Measurements from ENCODE around the gene OTOF.

OTOF gene

DNA sequence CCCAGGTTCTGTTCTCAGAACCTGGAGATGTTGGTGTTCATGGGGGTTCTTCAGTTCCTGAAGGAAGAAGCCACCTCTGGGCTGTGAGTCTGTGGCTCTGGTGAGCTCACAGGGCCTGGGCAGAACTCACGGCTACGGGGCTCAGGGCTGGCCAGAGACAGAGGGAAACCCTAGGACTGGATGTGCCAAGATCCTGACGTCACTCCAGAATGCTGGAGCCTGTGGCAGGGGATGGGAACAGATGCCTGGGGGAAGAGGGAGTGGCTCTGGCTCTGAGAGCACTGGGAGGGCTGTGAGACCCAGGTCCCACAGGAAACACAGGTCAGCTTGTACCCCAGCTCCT is at the start of gene OTOF:
TSS of gene OTOF (minus strand) at position 214 of the 343 bp plus-strand sequence.
- DNase-seq = no peak

DNA sequence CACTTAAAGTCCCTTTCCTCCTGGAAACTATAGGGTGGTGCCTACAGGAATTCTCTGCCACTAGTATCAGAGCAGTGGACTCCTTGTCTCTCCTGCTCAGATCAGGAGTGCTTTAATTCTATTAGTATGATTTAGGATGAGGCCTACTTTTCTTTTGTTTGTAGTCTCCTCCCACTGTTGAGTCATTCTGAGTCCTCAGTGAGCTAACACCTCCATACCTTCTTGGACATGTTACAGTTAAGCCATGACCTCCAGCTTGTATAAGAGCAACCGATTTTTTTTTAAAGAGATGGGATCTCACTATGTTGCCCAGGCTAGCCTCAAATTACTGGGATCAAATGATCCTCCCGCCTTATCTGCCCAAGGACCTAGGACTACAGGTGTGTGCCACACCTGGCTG is 48.7 kb upstream of the OTOF start:
- no peak for DNase-seq

DNA sequence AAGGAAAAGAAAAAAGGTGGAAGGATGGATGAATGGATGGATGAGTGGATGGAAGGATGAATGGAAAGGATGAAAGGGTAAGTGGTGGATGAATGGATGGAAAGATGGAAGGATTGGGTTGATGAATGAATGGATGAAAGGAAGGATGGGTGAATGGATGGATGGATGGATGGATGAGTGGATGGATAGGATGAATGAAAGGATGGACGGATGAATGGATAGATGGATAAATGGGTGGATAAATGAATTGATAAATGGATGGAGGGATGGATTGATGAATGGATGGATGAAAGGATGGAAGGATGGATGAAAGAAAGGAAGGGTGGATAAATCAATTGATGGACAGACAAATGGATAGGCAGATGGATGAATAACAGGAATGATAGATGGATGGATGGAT is 48.2 kb upstream of the OTOF start:
- no peak for DNase-seq

- no peak for DNase-seq
Measured at GRCh38 chr2:26523750-26524149, 45.8 kb upstream of the OTOF start.

DNA sequence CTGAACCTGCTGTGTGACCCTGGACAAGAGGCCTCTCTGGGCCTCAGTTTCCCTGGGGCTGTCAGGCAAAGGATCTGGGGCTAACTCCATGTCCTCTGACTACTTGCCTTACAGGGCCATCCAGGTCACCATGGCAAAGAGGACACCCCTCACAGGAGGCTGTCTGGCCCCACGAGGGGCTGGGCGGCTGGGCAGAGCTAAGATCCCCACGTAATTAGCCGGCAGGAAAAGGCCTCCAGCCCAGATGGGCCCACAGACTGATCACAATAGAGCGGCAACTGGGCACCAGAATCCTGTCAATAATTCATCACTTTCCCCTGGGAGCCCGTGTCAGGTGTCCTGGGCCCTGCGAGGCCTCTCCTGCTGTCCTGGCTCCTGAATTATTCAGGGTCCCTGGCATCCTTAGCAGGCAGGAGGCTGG is 44.8 kb upstream of the OTOF start:
- DNase-seq = no peak

GRCh38 chr2:26522325-26522724 is 44.4 kb upstream of the OTOF start:
- no peak for DNase-seq

DNA sequence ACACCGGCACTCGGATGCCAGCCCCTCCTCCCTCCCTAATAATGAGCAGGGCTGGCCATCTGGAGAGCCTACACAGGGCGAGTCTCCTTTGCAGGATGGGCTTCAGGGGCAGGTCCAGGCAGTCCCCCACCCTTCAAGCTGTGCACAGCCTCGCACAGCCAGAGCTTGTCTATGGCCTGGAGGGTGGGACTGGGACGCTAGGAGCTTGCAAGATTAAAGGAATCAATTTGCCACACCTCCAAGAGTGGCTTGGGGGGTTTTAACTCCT is 43.9 kb upstream of the OTOF start:
- no peak for DNase-seq

GRCh38 chr2:26521054-26521912 is 43.4 kb upstream of the OTOF start:
- no peak for DNase-seq

GRCh38 chr2:26520148-26520449 is 42.2 kb upstream of the OTOF start:
- DNase-seq = no peak

- DNase-seq = no peak
Measured at GRCh38 chr2:26519396-26520147, 41.6 kb upstream of the OTOF start.

DNA sequence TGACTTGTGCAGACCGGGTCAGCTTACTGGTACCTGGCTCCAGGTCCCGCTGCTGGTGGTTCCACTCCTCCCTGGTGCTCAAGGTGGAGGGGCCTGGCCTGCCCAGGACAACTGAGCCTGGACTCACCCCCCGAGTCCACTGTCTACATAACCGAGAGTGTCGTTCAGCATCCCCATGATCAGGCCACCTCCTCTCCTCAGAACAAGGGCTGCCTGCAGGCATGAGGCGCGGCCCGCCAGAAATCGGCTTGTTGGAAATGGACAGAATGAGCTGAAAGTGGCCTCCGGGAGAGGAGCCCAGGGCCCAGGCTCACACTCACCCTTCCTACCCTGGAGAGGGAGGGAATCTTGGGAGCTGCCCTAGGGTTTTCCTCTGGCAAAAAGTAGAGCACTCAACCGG is 38.9 kb upstream of the OTOF start:
- DNase-seq = no peak

DNA sequence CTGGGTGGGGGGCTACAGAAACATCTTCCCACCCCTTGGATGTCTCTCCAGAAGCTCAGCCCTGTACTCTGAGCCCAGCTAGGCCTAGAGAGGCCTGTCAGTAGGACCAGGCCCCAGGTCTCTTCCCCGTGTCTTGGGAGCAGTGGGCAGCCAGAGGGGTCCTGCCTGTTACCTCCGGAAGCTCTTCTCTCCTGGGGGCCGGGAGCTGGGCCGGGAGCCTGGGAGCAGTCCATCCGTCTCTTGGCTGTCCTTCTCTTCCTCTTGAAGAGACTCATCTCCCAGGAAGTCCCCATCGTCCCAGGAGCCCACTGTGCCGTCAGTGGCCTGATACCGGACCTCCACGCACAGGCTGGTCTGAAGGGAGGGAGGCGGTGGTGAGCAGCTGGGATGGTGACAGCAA is 38.3 kb upstream of the OTOF start:
- DNase-seq = no peak

- DNase-seq = no peak
Measured at GRCh38 chr2:26515771-26516170, 37.8 kb upstream of the OTOF start.

DNA sequence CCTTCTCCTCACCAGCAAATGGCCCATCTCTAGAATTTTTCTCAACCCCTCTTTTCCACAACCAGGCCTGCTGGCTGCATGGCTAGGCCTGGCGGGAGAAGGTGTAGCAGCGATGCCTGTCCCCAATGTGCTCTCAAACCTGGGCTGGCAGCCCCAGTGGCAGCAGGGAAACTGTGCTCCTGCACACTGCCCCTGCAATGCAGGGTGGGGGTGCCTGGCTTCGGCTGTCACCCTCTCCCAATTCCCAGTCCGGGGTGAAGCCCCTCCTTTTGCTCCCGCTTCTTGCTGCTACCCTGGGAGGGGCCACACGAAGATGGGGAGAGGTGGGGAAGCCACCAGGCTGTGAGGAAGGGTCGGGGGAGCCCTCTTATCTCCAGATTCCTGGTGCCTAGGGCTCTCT is 36.1 kb upstream of the OTOF start:
- DNase-seq = no peak

DNA sequence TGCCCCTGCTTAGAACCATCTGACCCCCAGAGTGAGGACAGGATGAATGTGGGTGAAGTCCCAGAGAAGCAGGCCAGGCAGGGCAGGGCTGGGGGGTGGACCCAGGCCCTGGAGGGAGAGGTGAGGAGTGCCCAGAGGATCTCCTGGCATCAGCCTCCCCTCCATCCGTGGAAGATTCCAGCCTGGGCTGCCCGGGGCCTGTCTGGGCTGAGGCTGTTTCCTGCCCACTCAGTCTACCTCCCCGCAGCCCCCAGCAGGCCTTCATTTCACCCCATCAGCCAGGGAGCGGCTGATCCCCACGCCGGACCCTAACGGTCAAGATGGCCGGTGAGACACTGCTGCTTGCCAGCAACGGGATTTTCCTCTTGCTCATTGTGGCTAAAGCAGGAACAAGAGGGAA is 35.3 kb upstream of the OTOF start:
- no peak for DNase-seq

DNA sequence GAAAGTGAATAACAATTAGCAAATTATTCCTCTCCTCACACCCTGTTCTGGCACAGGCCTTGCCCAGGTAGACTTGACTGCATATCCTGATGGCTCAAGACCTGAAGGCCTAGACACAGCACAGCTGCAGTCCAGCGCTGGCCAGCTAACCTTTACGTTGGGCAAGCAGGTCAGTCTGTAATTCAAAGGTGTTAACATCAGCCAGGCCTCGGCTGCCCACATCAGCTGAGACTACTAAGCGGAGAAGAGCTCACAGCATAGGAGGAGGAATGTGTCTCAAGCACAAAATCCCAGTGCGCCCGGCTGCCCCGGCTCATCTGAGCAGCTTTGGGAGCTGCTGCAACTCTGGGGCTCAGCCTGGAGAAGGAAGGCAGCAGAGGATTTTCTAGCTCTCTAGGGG is 33.5 kb upstream of the OTOF start:
- no peak for DNase-seq

DNA sequence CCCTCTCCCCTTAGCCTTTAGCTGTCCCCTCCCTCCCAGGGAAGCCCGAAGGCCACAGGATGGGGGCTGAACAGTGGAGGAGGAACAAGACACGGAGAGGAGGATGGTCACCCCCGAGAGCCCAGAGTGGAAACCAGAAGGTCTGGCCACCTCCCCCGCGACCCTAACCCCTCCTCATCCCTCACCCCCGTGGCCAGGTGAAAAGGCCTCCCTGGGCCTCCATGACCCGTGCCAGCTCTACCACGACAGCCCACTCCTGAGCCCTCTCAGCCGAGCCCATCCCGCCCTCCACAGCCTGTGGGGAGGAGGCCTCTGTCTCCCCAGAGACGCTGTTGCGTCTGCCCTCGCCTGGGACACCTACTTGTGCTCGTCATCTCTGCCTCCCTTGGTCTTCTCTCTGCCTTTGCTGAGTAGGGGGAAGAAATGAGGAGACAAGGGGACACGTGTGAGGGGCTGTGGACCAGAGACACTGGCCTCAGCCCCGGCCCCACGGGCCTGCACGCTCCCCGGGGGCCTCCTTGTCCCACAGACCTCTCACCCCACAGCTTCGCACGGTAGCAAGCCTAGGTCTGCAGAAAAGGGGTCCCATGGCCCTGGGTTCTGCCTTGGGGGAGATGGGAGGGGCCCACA is 32.5 kb upstream of the OTOF start:
- DNase-seq = no peak

DNA sequence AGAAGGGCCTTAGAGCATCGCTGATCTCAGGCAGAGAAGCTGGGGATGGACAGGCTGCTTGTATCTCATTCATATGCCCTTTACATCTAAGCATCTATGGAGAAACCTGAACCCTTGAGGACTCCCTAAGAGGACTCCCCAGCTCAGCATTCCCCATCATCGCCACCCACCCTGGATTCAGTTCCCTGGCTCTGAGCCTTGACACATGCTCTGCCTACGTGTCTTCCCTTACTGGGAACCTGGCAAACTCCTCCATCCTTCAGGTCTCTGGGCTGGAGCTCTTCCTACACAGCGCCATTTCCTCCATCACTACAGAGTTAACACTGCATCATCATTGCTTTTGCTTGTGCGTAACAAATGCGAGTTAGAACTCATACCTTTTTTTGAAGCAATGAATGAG is 31.2 kb upstream of the OTOF start:
- DNase-seq = no peak

- DNase-seq = no peak
Measured at GRCh38 chr2:26507932-26508331, 30.0 kb upstream of the OTOF start.

- no peak for DNase-seq
Measured at GRCh38 chr2:26507088-26507487, 29.2 kb upstream of the OTOF start.

GRCh38 chr2:26506279-26506678 is 28.4 kb upstream of the OTOF start:
- DNase-seq = no peak

DNA sequence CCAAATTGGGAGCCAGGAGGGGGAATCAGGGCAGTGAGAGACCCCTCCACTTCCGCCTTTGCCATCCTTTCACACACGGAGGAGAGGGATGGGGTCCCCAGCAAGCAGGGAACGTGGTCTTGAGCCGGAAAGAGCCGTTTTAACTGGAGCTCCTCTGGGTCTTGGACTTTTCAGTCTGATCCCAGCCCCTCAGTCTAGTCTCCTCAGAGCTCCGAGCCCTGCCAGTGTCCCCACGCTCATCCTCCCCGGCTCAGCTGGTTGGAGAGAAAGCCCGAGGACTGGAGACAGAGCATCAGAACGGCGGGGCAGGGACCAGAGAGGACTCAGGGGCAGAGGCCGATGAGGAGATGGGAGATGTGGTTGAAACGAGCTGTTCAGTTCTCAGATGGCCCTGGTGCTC is 26.1 kb upstream of the OTOF start:
- no peak for DNase-seq

DNA sequence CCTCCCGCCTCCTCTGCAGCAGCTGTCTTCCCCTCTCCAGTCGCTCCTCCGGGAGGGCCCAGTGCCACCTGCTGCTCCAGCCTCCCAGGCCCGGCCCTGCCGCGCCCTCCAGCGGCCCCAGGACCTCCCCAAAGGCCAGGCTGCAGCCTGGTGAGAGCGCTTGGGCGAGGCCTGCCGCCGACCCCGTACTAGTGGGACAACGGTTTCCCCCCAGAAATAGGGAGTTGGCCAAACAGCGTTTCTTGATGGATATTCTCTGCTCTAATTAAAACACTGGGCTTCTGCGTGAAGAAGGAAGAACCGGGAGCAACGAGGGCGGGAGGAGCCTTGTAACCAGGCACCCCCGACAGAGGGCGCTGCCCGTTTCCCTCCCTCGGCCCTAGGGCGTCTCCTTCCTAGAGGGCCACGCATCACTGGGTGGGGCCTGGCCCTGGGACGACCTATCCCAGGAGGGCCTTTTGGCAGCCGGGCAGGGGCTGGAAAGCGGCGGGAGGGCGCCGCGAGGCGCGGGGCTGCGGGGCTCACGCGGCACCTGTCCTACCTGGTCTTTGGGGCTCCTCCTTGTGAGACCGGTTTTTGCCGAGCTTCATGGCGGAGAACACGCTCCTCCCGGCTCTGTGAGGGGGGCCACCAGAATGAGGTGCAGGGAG is 25.4 kb upstream of the OTOF start:
- DNase-seq = no peak

GRCh38 chr2:26500406-26500805 is 22.5 kb upstream of the OTOF start:
- no peak for DNase-seq

Data from SIG-M5 (cell line).